ENCODE results near the gene TELO2. TPM values are rescaled to one million over a fixed set of nuclear protein-coding genes. Genes with fewer than 3 reads are reported as not detected.

Gene TELO2
- total RNA-seq, 3 donors from 2014 or later = 15.2 to 27.5 (median 23.9) TPM

DNA sequence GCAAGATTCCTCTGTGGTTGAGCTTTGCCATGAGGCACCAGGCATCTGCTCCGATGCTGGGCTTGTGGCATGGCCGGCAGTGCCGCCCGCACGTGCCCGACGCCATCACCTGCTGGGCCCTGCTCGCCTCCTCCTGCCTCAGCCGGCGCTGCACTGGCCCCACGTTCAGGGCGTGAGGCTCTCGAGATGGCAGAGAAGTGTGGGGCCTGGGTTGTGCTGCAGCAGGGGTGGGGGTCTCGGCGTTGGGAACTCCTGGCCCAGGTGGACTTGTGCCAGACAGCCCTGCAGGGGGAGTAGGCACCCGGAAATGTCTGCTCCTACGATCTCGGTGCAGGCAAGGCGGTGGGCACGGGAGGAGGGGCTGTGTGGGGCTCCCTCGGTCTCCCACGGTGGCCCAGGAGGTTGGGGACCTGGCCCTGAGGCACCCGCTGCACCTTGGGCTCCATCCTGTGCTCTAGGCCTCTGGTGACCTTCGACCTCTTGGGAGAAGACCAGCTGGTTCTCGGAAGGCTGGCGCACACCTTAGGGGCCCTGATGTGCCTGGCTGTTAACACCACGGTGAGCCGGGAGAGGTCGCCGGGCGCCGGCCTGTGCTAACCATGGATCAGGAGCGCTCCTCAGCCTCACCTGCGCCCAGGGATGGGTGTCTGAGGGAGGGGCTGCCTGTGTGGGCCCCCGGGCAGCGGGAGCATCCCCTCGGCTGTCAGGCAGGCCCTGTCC, 13.5 kb downstream of the TELO2 start:
- TF ChIP-seq, protein P1, sequence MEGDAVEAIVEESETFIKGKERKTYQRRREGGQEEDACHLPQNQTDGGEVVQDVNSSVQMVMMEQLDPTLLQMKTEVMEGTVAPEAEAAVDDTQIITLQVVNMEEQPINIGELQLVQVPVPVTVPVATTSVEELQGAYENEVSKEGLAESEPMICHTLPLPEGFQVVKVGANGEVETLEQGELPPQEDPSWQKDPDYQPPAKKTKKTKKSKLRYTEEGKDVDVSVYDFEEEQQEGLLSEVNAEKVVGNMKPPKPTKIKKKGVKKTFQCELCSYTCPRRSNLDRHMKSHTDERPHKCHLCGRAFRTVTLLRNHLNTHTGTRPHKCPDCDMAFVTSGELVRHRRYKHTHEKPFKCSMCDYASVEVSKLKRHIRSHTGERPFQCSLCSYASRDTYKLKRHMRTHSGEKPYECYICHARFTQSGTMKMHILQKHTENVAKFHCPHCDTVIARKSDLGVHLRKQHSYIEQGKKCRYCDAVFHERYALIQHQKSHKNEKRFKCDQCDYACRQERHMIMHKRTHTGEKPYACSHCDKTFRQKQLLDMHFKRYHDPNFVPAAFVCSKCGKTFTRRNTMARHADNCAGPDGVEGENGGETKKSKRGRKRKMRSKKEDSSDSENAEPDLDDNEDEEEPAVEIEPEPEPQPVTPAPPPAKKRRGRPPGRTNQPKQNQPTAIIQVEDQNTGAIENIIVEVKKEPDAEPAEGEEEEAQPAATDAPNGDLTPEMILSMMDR (IDR thresholded peaks at IDR 0.05) = no peak
- TF ChIP-seq POLR2A (IDR thresholded peaks at IDR 0.05) (no peak), POLR2AphosphoS5 (IDR thresholded peaks at IDR 0.05) (no peak)
- Histone ChIP-seq H3K4me1 (no peaks in the 10 kb centered on the region), H3K27ac (no peak overlapping the region), H3K4me3 (no peak overlapping the region), H3K27me3 (no peaks in the 10 kb centered on the region), H3K9me3 (no peaks in the 10 kb centered on the region), H3K36me3 (peaks cover 10% of the 10 kb centered on the region)
- no peak for DNase-seq (ENCODE audit: low spot score in 2 of 2)
- intact Hi-C loops (cut with DNase I; ENCODE audit: low total_unique reads) = loop anchor here (1.0 kb wide), 1 partner anchor 30 kb away; no protein-coding TSS in a partner anchor

DNA sequence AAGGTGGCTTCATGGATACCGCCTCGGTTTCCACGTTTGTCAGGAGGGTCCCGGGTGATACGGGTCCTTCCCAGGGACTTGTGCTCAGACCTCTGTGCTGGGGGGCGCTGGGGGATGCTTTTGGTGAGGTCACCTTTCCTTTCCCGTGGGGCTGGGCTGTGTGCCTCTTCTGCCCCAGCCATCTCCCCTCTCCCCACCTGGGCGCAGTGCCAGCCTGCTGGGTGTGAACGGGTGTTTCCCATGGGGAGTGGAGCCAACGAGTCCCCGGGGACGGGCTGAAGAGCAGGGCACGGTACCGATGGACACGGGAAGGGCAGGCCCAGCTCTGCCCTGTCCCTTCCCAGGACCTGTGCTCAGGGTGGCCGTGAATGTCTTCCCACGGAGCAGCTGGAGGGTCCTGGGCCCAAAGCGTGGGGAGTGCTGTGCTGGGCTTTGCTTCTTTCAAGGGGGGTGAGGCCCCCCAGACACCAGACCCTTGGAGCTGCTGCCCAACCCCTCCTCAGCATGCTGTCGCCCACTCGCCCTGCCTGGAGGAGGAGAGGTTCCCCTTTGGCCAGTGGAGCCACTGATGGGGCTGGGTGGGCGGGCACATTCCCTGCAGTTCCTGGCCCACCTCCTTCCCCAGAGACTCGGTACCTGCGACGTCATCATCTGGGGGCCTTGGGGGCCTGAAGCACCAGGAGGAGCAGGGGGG, 15.5 kb downstream of the TELO2 start:
- Histone ChIP-seq H3K36me3 (no peaks in the 10 kb centered on the region), H3K4me3 (no peak overlapping the region), H3K9me3 (peaks cover 0 to 3% of the 10 kb centered on the region in 2 donors), H3K4me1 (no peaks in the 10 kb centered on the region), H3K27me3 (no peaks in the 10 kb centered on the region), H3K27ac (peak overlapping the region in 1 of 2 donors; percentile 32)
- TF ChIP-seq, protein P1 (IDR thresholded peaks at IDR 0.05) = no peak
- TF ChIP-seq POLR2AphosphoS5 (IDR thresholded peaks at IDR 0.05) (no peak), POLR2A (IDR thresholded peaks at IDR 0.05) (no peak)
- intact Hi-C loops (cut with DNase I; ENCODE audit: low total_unique reads) = no loop called here
- no peak for DNase-seq (ENCODE audit: low spot score in 2 of 2)

DNA sequence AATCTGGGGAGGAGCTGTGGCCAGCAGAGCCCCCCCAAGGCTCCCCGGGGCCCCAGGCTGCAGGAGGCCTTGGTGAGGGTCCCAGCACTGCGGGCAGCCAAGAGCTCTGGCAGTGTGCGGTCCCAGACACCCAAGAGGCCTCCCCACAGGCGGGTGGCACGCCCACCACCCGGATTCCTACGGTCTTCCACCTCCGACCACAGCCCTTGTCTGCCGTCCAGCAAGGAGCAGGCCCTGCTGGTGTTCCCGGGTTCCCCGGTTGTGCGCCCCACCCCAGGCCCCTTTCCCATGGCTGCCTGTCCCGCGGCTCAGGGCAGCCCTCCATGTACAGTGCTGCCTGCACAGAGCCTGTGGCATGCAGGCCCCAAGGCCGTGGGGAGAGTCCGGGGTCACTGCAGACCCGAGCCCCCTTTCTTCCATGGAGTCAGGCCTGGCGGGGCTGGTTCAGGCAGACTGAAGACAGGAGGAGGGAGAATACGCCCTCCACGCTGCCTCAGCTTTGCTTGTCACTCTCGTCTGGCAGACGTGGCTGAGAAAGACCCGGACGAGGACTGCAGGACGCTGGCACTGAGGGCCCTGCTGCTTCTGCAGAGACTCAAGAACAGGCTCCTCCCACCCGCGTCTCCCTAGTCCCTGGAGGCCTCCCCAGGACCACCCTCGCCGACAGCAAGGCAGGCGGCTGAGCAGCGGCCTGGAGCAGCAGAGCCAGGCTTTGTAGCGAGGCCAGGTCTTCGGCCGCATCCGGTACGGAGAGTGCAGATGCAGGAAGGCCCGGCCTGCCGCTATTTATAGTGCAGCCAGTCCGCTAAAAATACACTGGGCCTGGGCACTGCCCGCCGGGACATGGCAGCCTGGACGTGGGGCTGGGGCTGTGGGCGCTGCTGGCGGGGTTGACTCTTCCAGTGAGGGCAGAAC, 16.4 kb downstream of the TELO2 start:
- H3K27me3 ChIP-seq = no peaks in the 10 kb centered on the region
- intact Hi-C loops (cut with DNase I; ENCODE audit: low total_unique reads) = no loop called here
- H3K4me1 ChIP-seq = no peaks in the 10 kb centered on the region
- H3K36me3 ChIP-seq = no peaks in the 10 kb centered on the region
- peak overlapping the region in 1 of 2 donors; percentile 32 for H3K27ac ChIP-seq
- peaks cover 7 to 10% of the 10 kb centered on the region in 2 donors for H3K9me3 ChIP-seq
- H3K4me3 ChIP-seq = no peak overlapping the region
- TF ChIP-seq POLR2A (IDR thresholded peaks at IDR 0.05) = no peak
- TF ChIP-seq, protein P1 (IDR thresholded peaks at IDR 0.05) = no peak
- TF ChIP-seq POLR2AphosphoS5 (IDR thresholded peaks at IDR 0.05) = no peak
- DNase-seq (ENCODE audit: low spot score in 2 of 2) = no peak

DNA sequence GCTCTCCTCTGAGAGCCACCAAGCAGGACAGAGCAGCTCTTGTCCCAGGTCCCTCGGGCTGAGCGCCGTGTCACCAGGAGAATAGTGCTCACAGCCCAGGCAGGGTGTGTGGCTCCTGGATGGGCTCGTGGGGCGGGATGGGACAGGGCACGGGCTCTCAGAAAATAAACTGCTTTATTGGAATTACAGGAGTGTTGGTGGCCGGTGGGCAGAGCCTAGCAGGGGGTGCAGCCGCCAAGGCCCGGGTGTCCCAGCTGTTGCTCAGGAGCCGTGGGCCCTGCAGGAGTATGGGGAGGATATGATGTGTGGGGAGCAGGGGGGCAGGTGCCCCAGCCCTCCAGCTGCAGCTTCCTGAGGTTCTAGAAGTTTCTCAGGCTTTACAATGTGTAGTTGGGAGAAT, 17.1 kb downstream of the TELO2 start:
- TF ChIP-seq, protein P1 (IDR thresholded peaks at IDR 0.05) = no peak

More for the DNA sequence above, 17.1 kb downstream of the TELO2 start:
- H3K27me3 ChIP-seq = no peaks in the 10 kb centered on the region
- intact Hi-C loops (cut with DNase I; ENCODE audit: low total_unique reads) = no loop called here
- peaks cover 11% of the 10 kb centered on the region in 2 donors for H3K9me3 ChIP-seq
- no peak overlapping the region for H3K4me3 ChIP-seq
- H3K27ac ChIP-seq = no peak overlapping the region
- no peak for DNase-seq (ENCODE audit: low spot score in 2 of 2)
- no peaks in the 10 kb centered on the region for H3K36me3 ChIP-seq
- no peaks in the 10 kb centered on the region for H3K4me1 ChIP-seq
